ENCODE measurements around the gene SPATA46.

Gene SPATA46

DNA sequence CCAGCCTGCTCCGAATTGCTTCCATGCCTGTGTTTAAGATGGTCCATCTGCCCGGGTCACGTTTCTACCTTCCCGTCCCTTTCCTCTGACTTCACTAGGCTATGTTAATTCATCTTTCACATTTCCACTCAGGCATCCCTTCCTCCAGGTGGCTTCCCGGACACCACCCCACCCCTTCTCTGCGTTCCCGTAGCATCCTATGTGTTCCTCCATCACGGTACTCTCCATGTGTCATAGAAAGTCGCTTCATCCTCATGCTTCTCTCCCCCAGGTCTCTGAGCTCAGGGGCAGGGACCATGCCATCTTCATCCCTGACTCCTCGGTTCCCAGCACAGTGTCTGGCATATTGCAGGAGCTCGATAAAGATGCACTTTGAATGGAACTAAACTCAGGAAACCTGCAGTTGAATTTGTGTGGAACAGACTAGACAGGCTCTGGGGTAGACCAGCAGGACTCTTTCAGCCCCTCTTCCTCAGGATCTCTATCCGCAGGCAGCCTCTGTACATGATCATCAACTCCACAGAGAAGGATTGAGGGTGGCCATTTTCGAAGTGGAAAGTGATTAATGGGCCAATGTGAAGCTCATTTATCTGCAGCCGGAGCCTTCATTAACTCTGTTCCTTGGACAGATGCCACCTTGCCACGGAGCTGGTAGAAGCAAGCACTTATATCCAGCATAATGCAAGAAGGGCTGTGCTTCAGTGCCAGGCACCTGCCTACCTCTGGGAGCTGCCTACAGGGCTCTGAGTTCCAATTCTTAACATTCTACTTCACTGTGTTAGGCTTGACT lies 13.9 kb upstream of the SPATA46 start:
- no peak for DNase-seq

DNA sequence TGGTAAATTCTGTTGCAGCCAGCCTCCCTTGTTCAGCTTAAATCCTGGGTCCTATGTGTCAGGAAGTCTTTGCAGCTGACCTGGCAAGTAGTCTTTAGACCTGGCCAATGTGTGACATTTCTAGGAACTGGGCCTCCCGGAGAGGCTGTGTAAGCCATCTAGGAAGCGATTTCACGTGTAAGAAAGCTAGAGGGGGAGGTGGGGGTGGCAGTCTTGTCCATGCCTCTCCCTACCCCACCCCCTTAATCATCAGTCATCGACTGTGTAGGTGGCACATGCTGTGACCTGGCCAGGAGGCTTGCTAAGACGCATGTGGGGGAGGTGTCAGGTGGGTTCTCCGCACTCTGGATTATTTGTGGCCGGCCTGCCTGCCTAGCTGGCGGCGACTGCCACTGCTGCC lies 13.3 kb upstream of the SPATA46 start:
- no peak for DNase-seq

DNA sequence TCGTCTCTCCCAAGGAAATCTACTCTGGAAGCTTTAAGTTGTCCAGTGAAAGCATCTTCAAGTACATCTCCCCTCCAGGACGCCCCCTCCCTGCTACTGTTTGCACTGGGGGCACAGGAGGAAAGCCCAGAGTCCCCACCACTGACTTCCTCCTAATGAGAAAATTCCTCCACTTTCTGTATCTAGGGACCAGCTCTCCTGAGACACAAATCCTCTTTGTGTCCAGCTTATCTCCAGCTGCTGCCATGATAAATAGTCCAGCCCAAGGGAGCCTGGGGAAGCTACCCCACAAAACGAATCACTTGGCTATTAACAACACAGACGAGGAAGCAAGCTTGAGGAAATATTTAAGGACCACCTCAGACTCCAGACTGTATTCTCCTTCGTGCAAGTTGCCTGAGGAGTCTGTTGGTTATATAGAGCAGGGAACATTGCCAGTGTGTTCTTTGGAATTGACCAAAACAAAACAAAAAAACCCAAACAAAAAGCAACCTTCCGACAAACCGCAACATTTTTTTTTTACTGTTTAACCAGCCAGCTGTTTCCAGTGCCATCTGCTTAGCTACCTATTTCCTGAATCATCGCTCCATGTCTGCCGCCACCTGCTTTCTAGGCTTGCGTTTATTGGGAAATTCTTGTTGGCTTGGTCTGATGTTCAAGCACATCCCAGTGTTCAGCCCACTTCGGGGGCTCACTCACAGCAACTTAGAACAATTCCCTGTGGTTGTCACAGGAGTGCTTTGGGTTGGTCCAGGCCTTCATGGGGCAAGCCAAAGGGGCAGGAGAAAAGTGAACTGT lies 12.6 kb upstream of the SPATA46 start:
- DNase-seq, result no peak

DNA sequence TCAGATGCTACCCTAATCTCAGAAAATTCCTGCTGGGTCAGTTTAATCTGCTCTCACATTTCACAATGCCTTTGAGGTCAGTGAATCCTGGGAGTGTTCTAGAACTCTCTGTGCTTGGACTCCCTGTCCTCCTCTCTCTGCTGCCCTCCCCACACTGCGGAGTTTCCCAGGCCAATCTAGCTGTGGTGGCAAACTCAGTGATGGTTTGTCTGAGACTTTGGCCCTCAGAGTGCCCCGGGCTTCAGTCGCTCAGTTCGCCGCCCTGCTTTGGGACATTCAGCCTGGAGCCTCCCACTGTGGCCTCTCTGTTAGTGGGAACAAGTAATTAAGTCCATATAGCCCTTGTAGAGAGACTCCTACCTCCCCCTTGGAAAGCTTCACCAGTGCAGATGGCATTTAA lies 12.0 kb upstream of the SPATA46 start:
- no peak for DNase-seq

DNA sequence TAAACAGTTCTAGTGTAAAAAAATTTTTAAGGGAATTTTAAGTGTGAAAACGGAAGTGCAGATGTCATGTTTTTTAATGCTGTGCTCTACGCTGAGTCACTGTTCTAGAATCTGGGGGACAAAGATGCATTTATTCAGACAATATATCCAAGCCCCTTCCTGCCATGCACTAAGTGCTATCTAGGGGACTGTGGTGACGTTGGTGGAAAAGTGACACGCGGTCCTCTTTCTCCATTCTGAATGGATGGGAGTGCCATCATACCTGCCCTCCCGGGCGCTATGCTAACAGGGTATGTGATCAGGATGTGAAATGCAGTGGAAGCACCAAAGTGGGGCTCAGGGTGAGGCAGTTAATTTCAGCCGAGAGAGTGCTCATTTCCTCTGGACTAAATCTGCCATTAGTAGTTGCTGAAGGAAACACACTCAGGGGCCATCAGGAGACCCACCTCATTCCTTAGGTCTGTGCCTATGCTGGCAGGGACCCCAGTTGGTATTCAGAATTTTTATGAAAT lies 11.5 kb upstream of the SPATA46 start:
- DNase-seq, result no peak

DNA sequence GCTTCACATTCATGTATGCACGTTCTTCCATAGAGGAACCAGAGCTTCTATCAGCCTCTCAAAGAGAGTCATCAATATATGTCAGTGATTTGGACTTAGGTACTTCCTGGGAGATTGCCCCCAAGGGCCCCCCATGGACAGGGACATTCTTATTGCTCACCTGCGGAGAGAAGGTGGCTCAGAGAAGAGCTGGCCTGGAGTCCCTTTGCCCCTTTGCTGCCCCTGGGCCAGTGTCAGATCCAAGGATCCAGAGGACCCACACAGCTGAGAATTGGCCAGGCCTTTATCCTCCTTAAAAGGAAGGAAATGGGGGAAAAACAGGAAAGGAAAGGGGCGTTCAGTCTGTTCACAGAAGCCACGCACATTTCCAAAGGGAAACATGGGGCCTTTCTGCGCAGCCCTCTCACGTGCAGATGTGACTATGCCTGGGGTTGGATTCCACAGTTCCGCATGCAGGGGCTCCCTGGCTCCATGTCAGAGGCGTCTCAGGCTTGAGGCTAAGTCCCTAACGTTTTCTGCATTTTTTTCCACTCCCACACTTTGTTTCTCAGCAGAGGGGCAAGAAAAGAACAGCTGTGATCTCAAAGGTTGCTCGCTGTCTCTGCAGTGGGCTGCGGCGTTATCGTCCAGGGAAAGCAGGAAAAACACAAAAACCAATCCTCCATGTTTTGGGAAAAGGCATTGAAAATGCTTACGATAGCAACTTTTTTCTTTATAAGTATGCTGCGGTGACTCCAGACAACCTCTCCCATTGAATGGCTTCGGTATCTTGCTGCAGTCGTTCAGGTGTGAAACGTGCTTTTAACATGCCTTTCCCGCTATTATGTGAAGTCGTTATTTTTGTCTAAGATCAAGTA lies 10.8 kb upstream of the SPATA46 start:
- DNase-seq, result no peak

DNA sequence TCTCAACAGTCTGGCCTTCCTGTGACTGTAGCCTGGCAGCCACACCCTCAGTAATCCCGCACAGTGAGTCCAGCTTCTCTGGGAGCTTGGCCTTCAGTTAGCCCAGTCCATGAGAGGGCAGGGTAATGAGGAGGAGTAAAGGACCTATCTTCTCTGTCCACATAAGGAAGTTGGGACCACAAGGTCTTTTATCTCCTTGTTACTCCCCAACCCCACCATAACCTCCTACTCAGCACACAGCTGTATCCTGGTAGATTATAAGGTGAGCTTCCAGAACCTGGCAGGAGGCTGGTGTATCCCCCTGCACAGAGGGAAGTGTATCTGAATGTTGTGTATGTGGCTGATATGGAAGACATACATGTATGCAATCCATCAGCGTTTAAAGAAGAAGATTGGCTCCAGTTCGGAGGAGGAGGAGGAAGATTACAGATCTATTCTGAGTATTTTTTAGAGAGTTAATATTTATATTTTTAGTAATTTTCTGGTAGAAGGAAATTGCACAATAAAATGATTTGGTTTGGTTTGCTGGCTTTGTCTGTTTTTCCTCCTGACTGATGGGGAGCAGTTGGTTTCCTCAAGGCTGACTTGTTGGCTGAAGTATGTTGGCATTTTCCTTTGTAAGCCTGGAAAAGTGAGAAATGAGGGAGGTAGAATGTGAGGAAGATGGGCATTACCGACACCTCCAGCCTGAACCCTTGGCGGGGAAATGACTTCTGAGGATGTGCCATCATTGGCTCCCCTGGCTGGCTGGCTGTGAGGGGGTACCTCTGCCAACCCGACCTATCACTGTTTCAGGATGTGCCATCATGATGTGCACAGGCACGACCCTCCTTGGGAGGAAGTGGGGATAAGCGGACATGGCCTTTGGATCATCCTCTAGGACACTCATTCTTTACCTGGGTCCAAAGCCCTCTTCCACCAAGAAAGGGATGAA lies 9.9 kb upstream of the SPATA46 start:
- DNase-seq, result no peak

DNA sequence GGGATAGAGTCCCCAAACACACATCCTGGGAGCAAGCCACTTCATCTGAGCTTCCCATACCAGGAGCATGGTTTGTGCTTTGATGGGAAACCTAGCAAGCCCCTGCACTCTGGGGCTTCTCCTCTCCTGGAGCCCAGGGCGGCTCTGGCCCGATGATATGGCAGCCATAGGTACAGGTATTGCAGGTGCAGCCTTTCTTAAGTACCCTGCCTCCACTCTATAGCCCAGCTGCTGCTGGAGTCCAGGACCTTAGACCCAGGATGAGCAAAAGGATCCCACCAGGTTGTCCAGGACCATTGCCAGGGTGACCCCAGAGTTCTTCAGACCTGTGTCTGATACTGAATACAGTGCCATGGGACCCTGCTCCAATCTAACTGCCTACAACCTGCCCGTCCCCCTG lies 9.0 kb upstream of the SPATA46 start:
- no peak for DNase-seq

DNA sequence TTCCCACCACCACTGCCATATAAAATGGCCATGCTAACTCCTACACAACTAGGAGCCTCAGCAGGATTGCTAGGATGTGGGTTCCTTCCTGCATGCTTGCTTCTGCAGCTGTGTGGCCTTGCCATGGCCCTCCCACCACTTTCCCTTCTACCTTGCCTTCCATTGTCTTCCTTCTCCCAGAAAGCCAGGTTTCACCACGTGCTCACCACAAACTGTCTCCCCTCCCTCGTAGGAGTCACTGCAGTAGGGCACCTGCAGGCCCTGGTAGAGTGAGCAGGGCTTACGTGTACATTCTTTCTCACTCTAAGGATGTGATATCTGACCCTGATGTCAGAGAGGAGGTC lies 8.6 kb upstream of the SPATA46 start:
- DNase-seq, result no peak

DNA sequence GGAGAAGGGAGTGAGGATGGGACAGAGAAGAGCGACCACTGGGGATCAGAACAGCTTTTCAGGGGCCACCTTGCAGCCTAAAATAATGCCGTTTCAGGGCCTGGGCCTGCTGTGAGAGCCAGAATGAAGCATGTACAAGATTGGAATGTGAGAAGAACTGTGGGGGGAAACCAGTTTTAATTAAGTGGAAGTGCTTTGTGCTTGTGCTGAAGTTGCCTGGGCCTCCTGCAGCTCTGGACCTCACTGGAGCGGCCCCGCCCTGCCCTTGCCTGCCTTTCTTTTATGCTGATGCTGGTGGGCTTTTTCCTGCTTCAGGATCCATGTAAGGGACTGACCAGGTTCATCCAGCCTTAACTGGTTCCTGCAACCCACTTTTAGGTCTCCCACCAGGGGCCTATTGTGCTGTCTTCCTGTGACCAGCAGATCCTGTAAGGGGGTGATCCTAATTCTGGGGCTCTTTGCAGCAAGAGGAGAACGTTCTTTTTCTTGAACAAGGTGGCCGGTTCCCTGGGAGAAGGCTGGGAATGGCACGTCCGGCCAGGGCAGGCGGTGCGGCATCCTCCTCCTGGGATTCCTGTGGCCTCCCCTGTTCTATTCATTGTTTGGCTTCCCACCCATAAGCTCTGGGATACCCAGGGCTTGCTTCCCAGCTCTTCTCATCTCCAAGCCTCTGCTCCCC lies 8.1 kb upstream of the SPATA46 start:
- no peak for DNase-seq

DNA sequence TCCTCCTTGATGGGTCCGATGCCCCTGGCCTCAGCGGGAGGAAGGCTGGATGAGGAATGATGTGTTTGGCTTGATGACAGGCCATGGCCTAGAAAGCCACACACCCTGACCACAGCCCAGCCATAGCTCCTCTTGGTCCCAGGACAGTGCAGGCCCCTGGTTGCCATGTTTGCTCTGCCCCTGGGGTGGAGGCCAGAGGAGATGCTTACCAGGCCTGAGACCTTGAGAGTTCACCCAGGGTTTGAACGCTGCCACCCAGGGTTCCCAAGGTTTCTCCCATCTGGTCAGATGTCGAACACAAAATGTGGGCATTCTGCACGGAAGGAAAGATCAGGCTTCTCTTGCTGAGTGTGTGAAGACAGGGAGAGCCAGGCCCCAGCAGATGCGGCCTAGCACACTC lies 7.5 kb upstream of the SPATA46 start:
- no peak for DNase-seq

DNA sequence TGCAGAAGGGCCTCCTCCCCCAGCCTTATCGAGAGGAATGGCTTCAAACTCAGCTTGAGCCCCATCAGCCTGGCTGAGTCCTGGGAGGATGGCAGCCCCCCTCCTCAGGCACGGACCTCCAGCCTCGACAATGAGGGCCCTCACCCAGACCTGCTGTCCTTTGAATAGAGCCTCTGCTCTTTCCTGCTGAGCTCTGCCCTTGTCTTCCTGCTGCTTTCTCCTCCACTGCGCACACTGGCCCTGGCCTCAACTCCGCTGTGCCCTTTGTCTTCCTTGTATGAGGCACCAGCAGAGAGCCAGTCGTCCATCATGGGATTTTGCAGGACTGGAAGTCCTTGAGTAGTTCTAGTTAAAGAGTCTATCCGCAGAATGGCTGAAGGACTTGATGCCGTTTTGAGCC lies 6.9 kb upstream of the SPATA46 start:
- DNase-seq, result no peak

DNA sequence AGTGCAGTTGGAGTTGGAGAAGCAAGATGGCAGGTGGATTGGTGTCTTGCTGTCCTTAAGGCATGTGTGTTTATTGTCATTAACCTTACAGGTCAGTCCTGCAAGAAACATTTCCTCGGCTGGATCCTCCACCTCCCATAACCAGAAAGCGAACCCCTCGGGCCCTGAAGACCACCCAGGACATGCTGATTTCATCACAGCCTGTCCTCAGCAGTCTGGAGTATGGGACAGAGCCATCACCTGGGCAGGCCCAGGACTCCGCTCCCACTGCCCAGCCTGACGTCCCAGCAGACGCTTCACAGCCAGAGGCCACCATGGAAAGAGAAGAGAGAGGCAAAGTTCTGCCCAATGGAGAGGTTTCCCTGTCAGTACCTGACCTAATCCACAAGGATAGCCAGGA lies 6.4 kb upstream of the SPATA46 start:
- no peak for DNase-seq

DNA sequence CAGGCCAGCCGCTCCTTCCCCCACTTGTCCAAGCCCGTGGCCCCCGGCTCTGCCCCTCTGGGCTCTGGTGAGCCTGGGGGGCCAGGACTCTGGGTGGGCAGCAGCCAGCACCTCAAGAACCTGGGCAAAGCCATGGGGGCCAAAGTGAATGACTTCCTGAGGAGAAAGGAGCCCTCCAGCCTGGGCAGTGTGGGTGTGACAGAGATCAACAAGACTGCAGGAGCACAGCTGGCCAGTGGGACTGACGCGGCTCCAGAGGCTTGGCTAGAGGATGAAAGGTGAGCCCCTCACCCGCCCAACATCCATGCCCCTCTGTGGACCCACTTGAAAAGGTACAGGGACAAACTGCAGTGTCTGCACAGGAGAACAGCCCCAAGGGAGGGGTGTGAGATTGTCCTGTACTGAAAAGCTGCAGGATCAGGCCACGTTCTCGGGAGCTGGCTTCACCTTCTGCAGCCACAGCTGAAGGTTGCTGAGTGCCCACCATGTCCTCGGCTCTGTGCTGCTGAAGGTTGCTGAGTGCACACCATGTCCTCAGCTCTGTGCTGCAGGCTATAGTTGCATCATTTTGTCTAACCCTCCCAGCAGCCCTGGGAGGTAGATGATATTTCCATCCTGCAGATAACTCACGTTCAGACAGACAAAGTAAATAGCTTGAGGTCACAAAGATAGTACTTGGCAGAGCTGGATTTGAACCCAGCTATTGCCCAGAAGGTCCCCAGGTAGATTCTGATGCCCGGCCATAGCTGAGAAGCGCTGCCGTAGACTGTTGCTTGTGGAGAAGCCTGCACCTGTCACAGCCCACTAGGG lies 5.5 kb upstream of the SPATA46 start:
- DNase-seq, result no peak

DNA sequence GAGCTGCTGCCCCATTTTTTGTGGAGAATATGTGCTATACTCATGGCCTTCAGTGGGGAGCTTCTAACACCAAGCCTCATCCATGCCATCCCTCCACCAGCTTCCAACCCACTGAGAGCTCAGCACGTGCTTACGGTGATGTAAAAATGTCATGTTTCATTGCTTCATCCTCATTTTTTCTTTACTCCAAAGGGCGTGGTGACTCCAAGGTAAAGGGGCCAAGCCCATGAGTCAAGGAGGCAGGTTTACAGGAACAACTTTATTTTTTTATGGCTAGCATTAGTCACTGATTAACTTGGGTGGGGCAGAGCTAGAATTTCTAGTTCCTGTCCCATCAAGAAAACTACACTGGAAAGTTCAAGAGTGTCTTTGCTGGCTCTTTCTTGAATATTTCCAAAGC lies 4.7 kb upstream of the SPATA46 start, which contains the start of gene C1orf226:
Gene C1orf226 (plus strand): TSS at position 346 of the 400 bp plus-strand sequence. CDS start 174 bp downstream, outside the sequence.
- DNase-seq, result no peak

DNA sequence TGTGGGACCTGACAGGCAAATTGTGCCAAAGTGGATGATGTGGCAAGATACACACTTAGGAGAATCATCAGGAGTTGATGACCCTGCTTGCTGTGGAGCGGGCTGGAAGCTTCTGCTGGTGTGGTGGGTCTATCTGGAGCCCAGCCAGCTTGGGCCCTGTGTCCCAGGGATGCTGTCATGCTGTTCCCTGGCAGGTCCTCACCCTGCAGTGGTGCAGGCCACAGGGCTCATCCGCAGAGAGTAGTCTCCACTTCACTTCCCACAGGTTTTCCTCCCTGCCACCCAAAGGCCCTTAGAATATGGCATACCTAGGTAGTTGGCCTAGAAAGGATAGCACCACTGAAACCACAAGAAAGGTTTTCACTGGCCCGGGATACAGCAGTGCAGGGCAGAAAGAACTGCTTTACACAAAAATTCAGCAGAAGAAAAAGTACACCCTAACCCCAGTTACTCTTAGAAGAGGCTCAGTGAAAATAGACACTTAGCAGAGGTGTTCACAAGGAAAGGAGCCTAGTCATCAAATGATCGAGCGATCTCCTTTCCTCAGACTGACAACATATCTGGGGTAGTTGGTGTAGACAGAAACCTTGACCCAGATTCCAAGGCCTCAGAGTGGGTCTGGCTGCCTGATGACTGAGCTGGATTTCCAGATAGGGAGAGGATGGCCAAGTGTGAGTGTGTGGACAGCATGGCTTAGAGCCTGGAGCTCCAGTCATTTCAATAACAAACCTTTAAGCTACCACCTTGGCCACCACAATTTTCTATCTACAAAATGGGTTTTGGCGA lies 3.6 kb upstream of the SPATA46 start:
- DNase-seq, result no peak

DNA sequence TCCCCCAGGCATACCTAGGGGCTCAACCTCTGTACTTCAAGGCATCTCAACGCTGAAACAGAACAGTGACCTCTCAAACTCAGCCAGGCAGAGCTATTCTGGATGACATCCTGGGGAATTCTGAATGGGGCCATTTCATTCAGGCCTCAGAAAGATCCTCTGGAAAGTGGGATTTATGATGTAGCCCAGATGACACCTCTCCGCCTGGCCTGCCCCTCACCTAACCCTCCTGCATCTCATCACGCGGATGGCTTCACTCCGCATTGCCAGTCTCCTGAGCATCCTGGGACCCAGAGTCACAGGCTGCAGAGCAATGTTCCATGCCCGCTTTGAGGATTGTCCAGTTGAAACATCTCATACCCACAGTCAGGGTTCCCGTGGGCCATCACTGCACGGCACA lies 1.2 kb downstream of the SPATA46 start:
- DNase-seq, result no peak

DNA sequence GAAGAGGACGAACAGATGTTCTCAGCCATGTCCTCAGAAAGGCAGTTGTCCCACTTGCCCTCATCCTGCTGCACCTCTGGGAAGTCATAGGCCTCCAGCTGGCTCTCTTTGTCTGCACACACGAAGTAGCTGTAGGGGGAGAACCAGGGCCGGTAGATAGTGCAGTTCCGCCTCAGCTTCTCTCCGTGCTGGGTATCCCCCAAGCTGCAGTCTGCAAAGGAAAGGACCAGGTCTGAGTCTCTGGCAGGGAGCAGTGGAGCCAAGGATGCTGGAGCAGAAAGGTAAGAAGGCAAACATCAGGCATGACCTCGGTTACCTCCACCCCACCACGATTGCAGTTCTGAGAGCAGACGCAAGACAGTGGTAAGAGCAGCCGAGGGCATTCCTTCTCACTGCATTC lies 2.2 kb downstream of the SPATA46 start:
- DNase-seq, result no peak

DNA sequence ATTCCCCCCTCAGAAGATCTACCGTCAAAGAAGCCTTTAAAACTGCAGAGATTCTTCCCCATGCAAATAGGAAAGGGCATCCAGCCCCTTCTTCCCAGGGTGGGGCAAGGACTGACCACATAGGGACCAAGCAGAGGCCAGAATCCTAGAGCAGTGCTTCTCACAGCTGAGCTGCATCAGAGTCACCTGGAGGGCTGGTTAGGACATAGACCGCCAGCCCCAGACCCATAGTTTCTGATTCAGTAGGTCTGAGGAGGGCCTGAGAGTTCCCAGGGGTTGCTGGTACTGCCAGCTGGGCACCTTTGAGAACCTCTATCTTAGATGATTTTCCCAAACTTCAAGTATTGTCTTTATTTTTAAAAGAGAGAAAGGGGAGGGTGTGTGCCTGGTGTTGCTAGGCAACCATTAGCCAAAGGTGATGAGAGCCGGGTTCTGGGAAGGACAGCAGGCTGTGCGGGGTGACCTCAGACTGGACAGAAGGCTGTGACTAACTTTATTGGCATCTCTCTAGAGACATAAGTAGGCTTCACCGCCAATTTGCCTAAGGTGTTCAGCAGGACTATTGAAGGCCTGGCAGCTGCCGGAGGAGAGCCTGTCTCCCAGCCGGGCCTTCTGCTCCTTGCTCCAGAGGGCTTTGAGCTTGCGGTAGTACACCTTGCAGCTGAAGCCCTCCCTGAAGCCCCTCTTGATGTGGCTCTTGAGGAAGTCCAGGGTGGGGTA lies 3.0 kb downstream of the SPATA46 start:
- DNase-seq, result no peak
